Esophagus squamous epithelium (tissue), 5 donors: Measurements from ENCODE around the gene CYP2R1. TPM values are rescaled to one million over a fixed set of nuclear protein-coding genes. Genes with fewer than 3 reads are reported as not detected.
A peak's percentile ranks its signal among the peaks of the same experiment; 100 is the strongest.

Experiments
- DNase-seq: peaks from one replicate; lab custom pipeline; 2025; lab: John Stamatoyannopoulos, UW
- H3K27ac ChIP-seq, 4 donors: fragments of 200-600 bp; sonication (generic); one replicate each; pipeline ENCODE4 v1.5.1; 2016 to 2019; ENCODE audit warnings: mild to moderate bottlenecking in 1 of 4
- H3K27me3 ChIP-seq, 4 donors: fragments of 200-600 bp; sonication (generic); 1 replicate in 3 of 4; 2 replicates in 1 of 4; pipeline versions ENCODE4 v1.5.1 to v1.6.0; 2017 to 2021; ENCODE audit warnings: antibody characterized with exemption in 1 of 4
- H3K36me3 ChIP-seq, 3 donors: fragments of 200-600 bp; sonication (generic); one replicate each; pipeline ENCODE4 v1.5.1; 2016 to 2019
- H3K4me1 ChIP-seq, 3 donors: fragments of 200-600 bp; sonication (generic); one replicate each; pipeline ENCODE4 v1.5.1; 2017 to 2019
- H3K4me3 ChIP-seq, 4 donors: fragments of 200-600 bp; sonication (generic); 1 replicate in 3 of 4; 2 replicates in 1 of 4; pipeline ENCODE4 v1.5.1; 2016 to 2019; ENCODE audit warnings: mild to moderate bottlenecking in 2 of 4, moderate library complexity in 1 of 4
- H3K9me3 ChIP-seq, 3 donors: fragments of 200-600 bp; sonication (generic); one replicate each; pipeline ENCODE4 v1.5.1; 2016 to 2019
- POLR2A ChIP-seq, 4 donors: fragments of 450-650 bp; IDR thresholded peaks; one replicate each; pipeline ENCODE4 v1.6.1; 2017; ENCODE audit warnings: antibody characterized with exemption in 4 of 4, mild to moderate bottlenecking in 4 of 4, moderate library complexity in 3 of 4
- WGBS, 2 donors: methylation state at CpG; one replicate each; pipeline ENCODE4 v1.1.5; 2018; 5-methylcytosine and 5-hydroxymethylcytosine counted together
- intact Hi-C: fragments of 100-400 bp; cut with DNase I; formaldehyde crosslinking; loops from one replicate; pipeline ENCODE4 v1.15.0; 2022
- total RNA-seq, 4 donors: library from RNA; depleted of rRNA; stranded (reverse); fragments of >200 nt; gene quantifications; one replicate each; pipeline ENCODE4 v1.1.0, GENCODE V29; 2016
- TF ChIP-seq, protein P1 (sequence below), 6 experiments: fragments of 450-650 bp in 4 of 6; fragments of 200-600 bp in 2 of 6; sonication (generic) in 2 of 6; IDR thresholded peaks; one replicate each; pipeline ENCODE4 v1.5.1; 2016 to 2019; ENCODE audit warnings: antibody characterized with exemption in 6 of 6, mild to moderate bottlenecking in 4 of 6, moderate library complexity in 4 of 6
- donor health status: DM: yes; HTN: yes; CAD: no.

The CYP2R1 gene
- total RNA-seq, 4 donors from 2014 or later = 13.0 to 20.4 (median 16.3) TPM

DNA sequence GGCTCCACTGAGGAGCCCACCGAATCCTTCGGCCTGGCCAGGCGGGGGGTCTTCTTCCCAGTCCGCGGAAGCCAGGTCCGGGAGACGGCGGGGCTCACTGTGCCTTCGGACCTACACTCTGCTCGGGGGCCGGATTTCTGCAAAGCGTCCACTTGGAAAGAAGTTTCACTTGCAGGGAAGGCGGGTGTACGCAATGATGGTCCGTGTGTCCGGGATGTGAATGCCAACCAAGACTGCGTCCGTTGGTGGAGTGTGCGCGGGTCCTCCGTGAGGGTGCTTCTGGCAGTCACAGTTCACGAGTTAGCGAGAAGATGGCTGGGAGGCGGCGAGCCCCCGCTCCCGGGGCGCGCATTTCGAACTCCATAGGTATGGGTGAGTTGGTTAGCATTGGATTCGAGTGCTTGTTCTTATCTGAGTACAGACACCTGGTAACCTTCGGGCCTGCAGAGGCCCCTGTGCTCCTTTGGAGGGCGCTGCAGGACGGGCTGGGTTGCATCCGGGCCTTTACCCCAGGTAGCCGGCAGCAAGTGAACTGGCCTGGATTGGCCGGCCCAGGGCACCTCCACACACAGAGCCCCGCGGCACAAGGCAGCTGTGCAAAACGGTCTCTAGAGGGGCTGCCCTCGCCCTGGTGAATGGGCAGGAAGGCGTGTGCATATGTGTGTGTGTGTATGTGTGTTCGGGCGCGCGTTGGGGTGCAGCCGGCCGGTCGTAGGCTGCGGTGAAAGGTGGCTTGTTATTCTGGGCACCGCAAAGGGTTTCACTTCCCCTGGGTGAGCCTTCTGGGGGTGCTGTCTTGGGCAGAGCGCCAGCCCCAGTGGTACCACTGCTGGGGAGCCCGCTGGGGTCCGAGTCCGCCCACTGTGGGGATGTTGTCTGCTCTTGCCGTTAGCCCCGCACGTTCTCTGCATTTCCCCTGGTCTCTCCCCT is 13.3 kb upstream of the CYP2R1 start:
- Histone ChIP-seq H3K4me1 (peaks cover 5 to 41% (median 12%) of the 10 kb centered on the region in 3 donors), H3K4me3 (peak overlapping the region; percentile 35 to 73 (median 58)), H3K36me3 (no peaks in the 10 kb centered on the region), H3K9me3 (no peaks in the 10 kb centered on the region), H3K27ac (peak overlapping the region in 3 of 4 donors; percentile 27 to 54 (median 39)), H3K27me3 (no peaks in the 10 kb centered on the region)
- WGBS, 2 donors = 32 to 45% methylated on average over 6 to 35 of the region's 58 CpGs
- intact Hi-C loops = loop anchor here (5.0 to 10.0 kb wide), 2 partner anchors 111 to 368 kb away; no protein-coding TSS in a partner anchor
- TF ChIP-seq POLR2A (IDR thresholded peaks at IDR 0.05) = no peak
- TF ChIP-seq, protein P1, sequence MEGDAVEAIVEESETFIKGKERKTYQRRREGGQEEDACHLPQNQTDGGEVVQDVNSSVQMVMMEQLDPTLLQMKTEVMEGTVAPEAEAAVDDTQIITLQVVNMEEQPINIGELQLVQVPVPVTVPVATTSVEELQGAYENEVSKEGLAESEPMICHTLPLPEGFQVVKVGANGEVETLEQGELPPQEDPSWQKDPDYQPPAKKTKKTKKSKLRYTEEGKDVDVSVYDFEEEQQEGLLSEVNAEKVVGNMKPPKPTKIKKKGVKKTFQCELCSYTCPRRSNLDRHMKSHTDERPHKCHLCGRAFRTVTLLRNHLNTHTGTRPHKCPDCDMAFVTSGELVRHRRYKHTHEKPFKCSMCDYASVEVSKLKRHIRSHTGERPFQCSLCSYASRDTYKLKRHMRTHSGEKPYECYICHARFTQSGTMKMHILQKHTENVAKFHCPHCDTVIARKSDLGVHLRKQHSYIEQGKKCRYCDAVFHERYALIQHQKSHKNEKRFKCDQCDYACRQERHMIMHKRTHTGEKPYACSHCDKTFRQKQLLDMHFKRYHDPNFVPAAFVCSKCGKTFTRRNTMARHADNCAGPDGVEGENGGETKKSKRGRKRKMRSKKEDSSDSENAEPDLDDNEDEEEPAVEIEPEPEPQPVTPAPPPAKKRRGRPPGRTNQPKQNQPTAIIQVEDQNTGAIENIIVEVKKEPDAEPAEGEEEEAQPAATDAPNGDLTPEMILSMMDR (IDR thresholded peaks at IDR 0.05) = peak in 3 of 6 experiments; percentile 6 to 27 (median 9)
- peak; percentile 34 for DNase-seq

DNA sequence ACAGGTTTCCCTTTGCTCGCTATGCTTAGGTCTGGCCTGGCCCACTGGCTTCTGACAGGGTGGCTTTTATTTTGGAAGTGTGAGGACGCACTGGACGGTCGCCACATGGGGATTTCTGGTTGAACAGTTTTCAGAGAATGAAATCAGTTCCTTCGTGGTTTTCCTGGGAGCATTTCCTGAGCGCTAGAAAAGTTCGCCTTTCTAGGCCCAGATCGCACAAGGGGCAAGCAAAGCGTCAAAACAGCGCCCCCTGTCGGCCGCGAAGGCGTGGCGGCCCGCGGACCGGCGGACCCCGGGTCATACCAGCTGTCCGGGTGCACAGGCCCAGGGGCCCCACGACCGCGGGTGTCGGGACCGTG is 12.7 kb upstream of the CYP2R1 start:
- Histone ChIP-seq H3K27ac (peak overlapping the region in 3 of 4 donors; percentile 27 to 54 (median 39)), H3K36me3 (no peaks in the 10 kb centered on the region), H3K4me1 (peaks cover 5 to 41% (median 12%) of the 10 kb centered on the region in 3 donors), H3K9me3 (no peaks in the 10 kb centered on the region), H3K27me3 (no peaks in the 10 kb centered on the region), H3K4me3 (peak overlapping the region; percentile 35 to 73 (median 58))
- intact Hi-C loops = loop anchor here (5.0 to 10.0 kb wide), 2 partner anchors 110 to 367 kb away; no protein-coding TSS in a partner anchor
- 10 to 28% methylated on average over 6 to 24 of the region's 26 CpGs for WGBS, 2 donors
- peak; percentile 2 for DNase-seq
- TF ChIP-seq, protein P1 (IDR thresholded peaks at IDR 0.05) = peak; percentile 78 to 92 (median 85)
- no peak for TF ChIP-seq POLR2A (IDR thresholded peaks at IDR 0.05)

DNA sequence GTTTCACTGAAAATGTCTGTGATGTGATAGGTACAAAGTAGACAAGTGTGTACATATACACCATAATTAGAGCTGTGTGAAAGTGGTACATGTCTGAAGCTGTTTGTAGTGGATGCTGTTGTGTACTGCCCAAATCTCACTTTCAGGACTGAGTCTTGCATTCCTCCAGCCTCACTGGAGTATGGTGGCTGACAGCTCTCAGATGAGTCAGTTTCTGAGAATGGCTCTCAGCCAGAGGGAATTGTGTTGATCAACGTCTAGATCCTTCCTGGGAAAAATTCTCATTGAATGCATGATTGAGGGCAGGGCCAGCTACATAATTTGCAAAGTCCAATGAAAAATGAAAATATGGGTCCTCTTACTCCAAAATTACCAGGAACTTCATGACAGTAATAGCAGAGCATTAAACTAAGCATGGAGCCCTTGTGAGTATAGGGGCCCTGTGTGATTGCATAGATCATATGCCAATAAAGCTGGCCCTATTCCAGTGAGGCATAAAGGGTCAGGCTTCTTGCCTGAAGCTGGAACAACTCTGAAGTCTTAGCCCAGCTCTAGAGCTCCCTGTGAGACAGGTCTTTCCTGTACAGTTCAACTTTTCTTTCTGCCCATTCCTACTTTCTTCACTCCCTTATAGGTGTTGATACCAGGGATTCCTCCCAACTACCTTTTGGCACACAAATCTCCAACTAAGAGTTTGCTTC is 10.8 kb upstream of the CYP2R1 start:
- intact Hi-C loops = loop anchor here (10.0 kb wide), 1 partner anchor 108 kb away; no protein-coding TSS in a partner anchor
- H3K27me3 ChIP-seq = no peaks in the 10 kb centered on the region
- H3K4me3 ChIP-seq = no peak overlapping the region
- WGBS, 2 donors = 14 to 25% methylated on average over 1 of the region's 1 CpG
- H3K4me1 ChIP-seq = peaks cover 5 to 35% (median 12%) of the 10 kb centered on the region in 3 donors
- DNase-seq = no peak
- H3K27ac ChIP-seq = no peak overlapping the region
- H3K36me3 ChIP-seq = no peaks in the 10 kb centered on the region
- TF ChIP-seq, protein P1 (IDR thresholded peaks at IDR 0.05) = no peak
- TF ChIP-seq POLR2A (IDR thresholded peaks at IDR 0.05) = no peak
- no peaks in the 10 kb centered on the region for H3K9me3 ChIP-seq

DNA sequence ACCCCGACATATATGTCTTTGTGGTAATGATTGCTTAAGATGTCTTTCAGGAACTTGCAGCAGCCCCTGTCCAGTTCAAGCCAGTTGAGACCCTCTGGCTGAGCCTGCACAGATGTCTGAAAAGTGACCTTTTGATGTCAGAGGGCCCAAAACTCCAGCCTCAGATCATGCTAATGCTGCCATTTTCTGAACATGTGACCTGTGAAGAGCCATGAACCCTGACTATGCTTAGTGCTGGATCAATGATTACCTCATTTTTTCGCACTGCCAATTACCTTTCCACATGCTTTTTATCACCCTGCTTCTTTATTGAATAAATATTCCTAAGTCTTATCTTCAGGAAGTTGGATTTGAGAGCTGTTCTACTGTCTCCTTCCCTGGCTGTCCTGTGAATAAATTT is 6.9 kb upstream of the CYP2R1 start:
- H3K27me3 ChIP-seq = no peaks in the 10 kb centered on the region
- H3K4me1 ChIP-seq = peaks cover 0 to 8% (median 0%) of the 10 kb centered on the region in 3 donors
- H3K4me3 ChIP-seq = no peak overlapping the region
- TF ChIP-seq, protein P1 (IDR thresholded peaks at IDR 0.05) = no peak
- no peak for TF ChIP-seq POLR2A (IDR thresholded peaks at IDR 0.05)
- 87 to 89% methylated on average over 2 of the region's 2 CpGs for WGBS, 2 donors
- H3K9me3 ChIP-seq = no peaks in the 10 kb centered on the region
- no peak for DNase-seq
- intact Hi-C loops = loop anchor here (10.0 kb wide), 1 partner anchor 254 kb away; the partner anchor contains the start of gene PDE3B
- no peaks in the 10 kb centered on the region for H3K36me3 ChIP-seq
- no peak overlapping the region for H3K27ac ChIP-seq
